Neural cell (in vitro differentiated cells): ENCODE measurements around the gene NSUN3. TPM values are rescaled to one million over a fixed set of nuclear protein-coding genes. Genes with fewer than 3 reads are reported as not detected.

Experiments used
- H2AFZ ChIP-seq: fragments of 200-600, 300-800 bp; sonication (generic), shearing (Covaris generic); 2 replicates; pipeline ENCODE4 v1.6.0; 2014; ENCODE audit warnings: low read depth, mild to moderate bottlenecking, antibody characterized with exemption, low read length, moderate library complexity
- H3F3A ChIP-seq: fragments of 200-600 bp; shearing (Covaris generic); 2 replicates; pipeline ENCODE4 v1.6.1; 2016; ENCODE audit warnings: mild to moderate bottlenecking, moderate library complexity, mixed read lengths, antibody characterized with exemption, low read length; ENCODE audit not compliant: insufficient read depth, poor library complexity, severe bottlenecking
- H3K27ac ChIP-seq: fragments of 200-600, 300-800 bp; sonication (generic), shearing (Covaris generic); 2 replicates; pipeline ENCODE4 v1.5.1; 2014; ENCODE audit warnings: mild to moderate bottlenecking, low read length, moderate library complexity
- H3K27me3 ChIP-seq: fragments of 300-800, 200-600 bp; sonication (generic), shearing (Covaris generic); 2 replicates; pipeline ENCODE4 v1.6.0; 2014; ENCODE audit warnings: mild to moderate bottlenecking, low read depth, low read length, moderate library complexity; ENCODE audit not compliant: insufficient read depth
- H3K36me3 ChIP-seq: fragments of 300-800, 200-600 bp; sonication (generic), shearing (Covaris generic); 2 replicates; pipeline ENCODE4 v1.5.1; 2014; ENCODE audit warnings: mild to moderate bottlenecking, antibody characterized with exemption, low read length, moderate library complexity; ENCODE audit not compliant: insufficient read depth
- H3K4me2 ChIP-seq: fragments of 300-800, 200-600 bp; sonication (generic), shearing (Covaris generic); 2 replicates; pipeline ENCODE4 v1.6.0; 2014; ENCODE audit warnings: mild to moderate bottlenecking, low read length
- H3K4me3 ChIP-seq: fragments of 300-800, 200-600 bp; sonication (generic), shearing (Covaris generic); 2 replicates; pipeline ENCODE4 v1.5.1; 2014; ENCODE audit warnings: mild to moderate bottlenecking, low read length, moderate library complexity
- H3K79me2 ChIP-seq: fragments of 200-600 bp; shearing (Covaris generic); replicated peaks from 2 replicates; pipeline ENCODE4 v1.6.0; 2014; ENCODE audit warnings: mild to moderate bottlenecking, low read length, moderate library complexity; ENCODE audit not compliant: insufficient read depth
- H3K9ac ChIP-seq: fragments of 300-800, 200-600 bp; sonication (generic), shearing (Covaris generic); 2 replicates; pipeline ENCODE4 v1.6.1; 2016; ENCODE audit warnings: mild to moderate bottlenecking, low read length, mixed read lengths
- H3K9me2 ChIP-seq: fragments of 200-600 bp; shearing (Covaris generic); 2 replicates; pipeline ENCODE4 v1.6.1; 2016; ENCODE audit warnings: mild to moderate bottlenecking, low read length, mixed read lengths; ENCODE audit not compliant: insufficient read depth
- H3K9me3 ChIP-seq: fragments of 200-600, 300-800 bp; sonication (generic), shearing (Covaris generic); 2 replicates; pipeline ENCODE4 v1.6.1; 2016; ENCODE audit warnings: mild to moderate bottlenecking, mixed run types, low read length, moderate library complexity, mixed read lengths
- H4K20me1 ChIP-seq: fragments of 200-600 bp; shearing (Covaris generic); 2 replicates; pipeline ENCODE4 v1.6.1; 2016; ENCODE audit warnings: mild to moderate bottlenecking, mixed run types; ENCODE audit not compliant: insufficient read depth
- EP300 ChIP-seq: fragments of 450-650 bp; conservative IDR thresholded peaks from 2 replicates; pipeline ENCODE4 v1.6.1; 2014; ENCODE audit warnings: antibody characterized with exemption, mild to moderate bottlenecking, moderate library complexity; ENCODE audit not compliant: poor library complexity, severe bottlenecking
- EZH2 ChIP-seq: fragments of 200-600, 300-800 bp; shearing (Covaris generic), sonication (generic); IDR thresholded peaks from 2 replicates; pipeline ENCODE4 v1.6.1; 2014; ENCODE audit warnings: antibody characterized with exemption, low read length, borderline replicate concordance, mild to moderate bottlenecking; ENCODE audit not compliant: insufficient read depth, poor library complexity, severe bottlenecking
- MXI1 ChIP-seq: fragments of 450-650 bp; conservative IDR thresholded peaks from 2 replicates; pipeline ENCODE4 v1.6.1; 2014; ENCODE audit warnings: antibody characterized with exemption, mild to moderate bottlenecking; ENCODE audit not compliant: poor library complexity, severe bottlenecking
- POLR2AphosphoS5 ChIP-seq: IDR thresholded peaks from 2 replicates; pipeline ENCODE4 v1.6.1; 2012
- RAD21 ChIP-seq: fragments of 450-650 bp; conservative IDR thresholded peaks from 2 replicates; pipeline ENCODE4 v1.6.1; 2014; ENCODE audit warnings: antibody characterized with exemption, mild to moderate bottlenecking, moderate library complexity
- SMC3 ChIP-seq: fragments of 450-650 bp; conservative IDR thresholded peaks from 2 replicates; pipeline ENCODE4 v1.6.1; 2014; ENCODE audit warnings: antibody characterized with exemption, mild to moderate bottlenecking, moderate library complexity; ENCODE audit not compliant: poor library complexity
- TAF1 ChIP-seq: IDR thresholded peaks from 2 replicates; pipeline ENCODE4 v1.6.1; 2012; ENCODE audit warnings: low read depth
- polyA plus RNA-seq: library from polyadenylated mRNA; depleted of rRNA; stranded (reverse); fragments of >200 nt; gene quantifications from 2 replicates; pipeline ENCODE4 v1.2.3, GENCODE V29; 2014
- TF ChIP-seq, protein P1 (sequence below): fragments of 450-650 bp; IDR thresholded peaks from 2 replicates; pipeline ENCODE4 v1.5.1; 2014; ENCODE audit warnings: antibody characterized with exemption, mild to moderate bottlenecking, moderate library complexity; ENCODE audit not compliant: poor library complexity, severe bottlenecking
- TF ChIP-seq, protein P2 (sequence below): IDR thresholded peaks from 2 replicates; pipeline ENCODE4 v1.6.1; 2012; ENCODE audit warnings: borderline replicate concordance

The NSUN3 gene
- polyA plus RNA-seq, 1 donor from 2014 or later, result 10.8 TPM

- no peak overlapping the region for H3K9ac ChIP-seq
- TF ChIP-seq EP300 (no peak), RAD21 (no peak), SMC3 (no peak), MXI1 (no peak), POLR2AphosphoS5 (no peak), EZH2 (no peak), TAF1 (no peak)
- TF ChIP-seq, protein P1, sequence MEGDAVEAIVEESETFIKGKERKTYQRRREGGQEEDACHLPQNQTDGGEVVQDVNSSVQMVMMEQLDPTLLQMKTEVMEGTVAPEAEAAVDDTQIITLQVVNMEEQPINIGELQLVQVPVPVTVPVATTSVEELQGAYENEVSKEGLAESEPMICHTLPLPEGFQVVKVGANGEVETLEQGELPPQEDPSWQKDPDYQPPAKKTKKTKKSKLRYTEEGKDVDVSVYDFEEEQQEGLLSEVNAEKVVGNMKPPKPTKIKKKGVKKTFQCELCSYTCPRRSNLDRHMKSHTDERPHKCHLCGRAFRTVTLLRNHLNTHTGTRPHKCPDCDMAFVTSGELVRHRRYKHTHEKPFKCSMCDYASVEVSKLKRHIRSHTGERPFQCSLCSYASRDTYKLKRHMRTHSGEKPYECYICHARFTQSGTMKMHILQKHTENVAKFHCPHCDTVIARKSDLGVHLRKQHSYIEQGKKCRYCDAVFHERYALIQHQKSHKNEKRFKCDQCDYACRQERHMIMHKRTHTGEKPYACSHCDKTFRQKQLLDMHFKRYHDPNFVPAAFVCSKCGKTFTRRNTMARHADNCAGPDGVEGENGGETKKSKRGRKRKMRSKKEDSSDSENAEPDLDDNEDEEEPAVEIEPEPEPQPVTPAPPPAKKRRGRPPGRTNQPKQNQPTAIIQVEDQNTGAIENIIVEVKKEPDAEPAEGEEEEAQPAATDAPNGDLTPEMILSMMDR, result no peak
- TF ChIP-seq, protein P2, sequence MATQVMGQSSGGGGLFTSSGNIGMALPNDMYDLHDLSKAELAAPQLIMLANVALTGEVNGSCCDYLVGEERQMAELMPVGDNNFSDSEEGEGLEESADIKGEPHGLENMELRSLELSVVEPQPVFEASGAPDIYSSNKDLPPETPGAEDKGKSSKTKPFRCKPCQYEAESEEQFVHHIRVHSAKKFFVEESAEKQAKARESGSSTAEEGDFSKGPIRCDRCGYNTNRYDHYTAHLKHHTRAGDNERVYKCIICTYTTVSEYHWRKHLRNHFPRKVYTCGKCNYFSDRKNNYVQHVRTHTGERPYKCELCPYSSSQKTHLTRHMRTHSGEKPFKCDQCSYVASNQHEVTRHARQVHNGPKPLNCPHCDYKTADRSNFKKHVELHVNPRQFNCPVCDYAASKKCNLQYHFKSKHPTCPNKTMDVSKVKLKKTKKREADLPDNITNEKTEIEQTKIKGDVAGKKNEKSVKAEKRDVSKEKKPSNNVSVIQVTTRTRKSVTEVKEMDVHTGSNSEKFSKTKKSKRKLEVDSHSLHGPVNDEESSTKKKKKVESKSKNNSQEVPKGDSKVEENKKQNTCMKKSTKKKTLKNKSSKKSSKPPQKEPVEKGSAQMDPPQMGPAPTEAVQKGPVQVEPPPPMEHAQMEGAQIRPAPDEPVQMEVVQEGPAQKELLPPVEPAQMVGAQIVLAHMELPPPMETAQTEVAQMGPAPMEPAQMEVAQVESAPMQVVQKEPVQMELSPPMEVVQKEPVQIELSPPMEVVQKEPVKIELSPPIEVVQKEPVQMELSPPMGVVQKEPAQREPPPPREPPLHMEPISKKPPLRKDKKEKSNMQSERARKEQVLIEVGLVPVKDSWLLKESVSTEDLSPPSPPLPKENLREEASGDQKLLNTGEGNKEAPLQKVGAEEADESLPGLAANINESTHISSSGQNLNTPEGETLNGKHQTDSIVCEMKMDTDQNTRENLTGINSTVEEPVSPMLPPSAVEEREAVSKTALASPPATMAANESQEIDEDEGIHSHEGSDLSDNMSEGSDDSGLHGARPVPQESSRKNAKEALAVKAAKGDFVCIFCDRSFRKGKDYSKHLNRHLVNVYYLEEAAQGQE, result no peak
- no peaks in the 10 kb centered on the region for H3K79me2 ChIP-seq
- no peaks in the 10 kb centered on the region for H3K27me3 ChIP-seq
- no peak overlapping the region for H3K4me2 ChIP-seq
- H3K27ac ChIP-seq, result no peak overlapping the region
- H3K36me3 ChIP-seq, result no peaks in the 10 kb centered on the region
- H2AFZ ChIP-seq, result no peak overlapping the region
- H4K20me1 ChIP-seq, result no peaks in the 10 kb centered on the region
- H3K9me3 ChIP-seq, result no peaks in the 10 kb centered on the region
- H3K9me2 ChIP-seq, result no peaks in the 10 kb centered on the region
- no peak overlapping the region for H3K4me3 ChIP-seq
- no peaks in the 10 kb centered on the region for H3F3A ChIP-seq
These were observed 111.0 kb downstream of the NSUN3 start for GRCh38 chr3:94173673-94174434.

GRCh38 chr3:94175677-94176076, 112.8 kb downstream of the NSUN3 start:
- Histone ChIP-seq H3K4me3 (no peak overlapping the region), H3K36me3 (no peaks in the 10 kb centered on the region), H3K27ac (no peak overlapping the region), H3K9me2 (no peaks in the 10 kb centered on the region), H3K27me3 (no peaks in the 10 kb centered on the region), H4K20me1 (no peaks in the 10 kb centered on the region), H3K9me3 (no peaks in the 10 kb centered on the region), H3K4me2 (no peak overlapping the region), H3K79me2 (no peaks in the 10 kb centered on the region), H3F3A (no peaks in the 10 kb centered on the region), H3K9ac (no peak overlapping the region), H2AFZ (no peak overlapping the region)
- TF ChIP-seq EP300 (no peak), MXI1 (no peak), TAF1 (no peak), POLR2AphosphoS5 (no peak), RAD21 (no peak), EZH2 (no peak), SMC3 (no peak)
- TF ChIP-seq, protein P1, result no peak
- TF ChIP-seq, protein P2, result no peak
